GM12878 (cell line): Measurements from ENCODE around the gene GGT1. TPM values are rescaled to one million over a fixed set of nuclear protein-coding genes. Genes with fewer than 3 reads are reported as not detected.

Experiments
- ATAC-seq: fragments of 200-7000 bp; cut with Tn5 transposase; 3 replicates; pipeline ENCODE4 v1.9.1; 2020; ENCODE audit warnings: mild to moderate bottlenecking, moderate library complexity
- BruUV-seq: library from RNA; stranded (reverse); fragments of 400-500 nt; replicated peaks from 2 replicates; lab custom pipeline; 2021; lab: Mats Ljungman, UMichigan
- CTCF ChIA-PET: fragments of 300-600 bp; sonication (Branson Sonifier 250); formaldehyde crosslinking; extraction: SDS; loops from one replicate; lab custom pipeline; 2021; ENCODE audit warnings: inconsistent platforms; lab: Yijun Ruan, JAX
- POLR2A ChIA-PET: fragments of 350-600 bp; formaldehyde crosslinking; extraction: SDS; loops from one replicate; lab custom pipeline; 2021; ENCODE audit warnings: inconsistent platforms; lab: Charles Lee
- RAD21 ChIA-PET: fragments of 300-600 bp; sonication (Branson Sonifier 250); formaldehyde crosslinking; loops from one replicate; lab custom pipeline; 2023; ENCODE audit warnings: antibody characterized with exemption; ENCODE audit not compliant: unreplicated experiment; lab: Charles Lee
- SMC1A ChIA-PET: fragments of 300-600 bp; sonication (Branson Sonifier 250); formaldehyde crosslinking; loops from one replicate; lab custom pipeline; 2023; ENCODE audit not compliant: unreplicated experiment, uncharacterized antibody; lab: Charles Lee
- DNase-seq: peaks from one replicate; pipeline ENCODE4 v3.0.0-alpha.2; 2011; ENCODE audit warnings: low read depth, low spot score
- FAIRE-seq: peaks from 3 replicates; lab custom pipeline; 2011; peaks lifted over from hg19 to GRCh38; lab: Jason Lieb, UNC
- H2AFZ ChIP-seq: 2 replicates; pipeline ENCODE4 v1.6.0; 2011; ENCODE audit warnings: low read depth, low read length, control low read depth; ENCODE audit not compliant: control insufficient read depth
- H3K27ac ChIP-seq: 2 replicates; pipeline ENCODE4 v1.5.1; 2011; ENCODE audit warnings: control low read depth; ENCODE audit not compliant: control insufficient read depth, insufficient read depth
- H3K27me3 ChIP-seq, 2 experiments: replicated peaks in 1 of 2; 2 replicates each; pipeline versions ENCODE4 v1.6.0 to v1.6.1; 2011; ENCODE audit warnings: low read length in 1 of 2; ENCODE audit not compliant: control insufficient read depth in 2 of 2, insufficient read depth in 2 of 2
- H3K36me3 ChIP-seq, 2 experiments: 2 replicates each; pipeline ENCODE4 v1.5.1; 2011; ENCODE audit warnings: low read length in 1 of 2; ENCODE audit not compliant: control insufficient read depth in 2 of 2, insufficient read depth in 2 of 2
- H3K4me1 ChIP-seq: 2 replicates; pipeline ENCODE4 v1.6.1; 2011; ENCODE audit warnings: mild to moderate bottlenecking, low read length, moderate library complexity, mixed read lengths; ENCODE audit not compliant: control insufficient read depth, insufficient read depth
- H3K4me2 ChIP-seq: 2 replicates; pipeline ENCODE4 v1.6.0; 2011; ENCODE audit warnings: control low read depth; ENCODE audit not compliant: control insufficient read depth, insufficient read depth
- H3K4me3 ChIP-seq: fragments of 200-600 bp; sonication (generic); 2 replicates; pipeline ENCODE4 v1.5.1; 2016
- H3K79me2 ChIP-seq: 2 replicates; pipeline ENCODE4 v1.6.0; 2011; ENCODE audit warnings: low read length; ENCODE audit not compliant: control insufficient read depth, insufficient read depth
- H3K9ac ChIP-seq: 2 replicates; pipeline ENCODE4 v1.8.0; 2011; ENCODE audit warnings: low read length, control low read depth, mixed read lengths; ENCODE audit not compliant: control insufficient read depth, insufficient read depth
- H3K9me3 ChIP-seq: replicated peaks from 3 replicates; pipeline ENCODE4 v1.5.1; 2011; ENCODE audit warnings: mild to moderate bottlenecking, low read length; ENCODE audit not compliant: control insufficient read depth, insufficient read depth
- H4K20me1 ChIP-seq: 2 replicates; pipeline ENCODE4 v1.6.0; 2011; ENCODE audit not compliant: control insufficient read depth, insufficient read depth
- ATF7 ChIP-seq: fragments of 450-650 bp; IDR thresholded peaks from 2 replicates; pipeline ENCODE4 v1.6.1; 2016; ENCODE audit warnings: low read depth, mild to moderate bottlenecking
- BCL11A ChIP-seq: IDR thresholded peaks from 2 replicates; pipeline ENCODE4 v1.6.1; 2011; ENCODE audit warnings: low read depth, low read length
- EED ChIP-seq: sonication (generic); IDR thresholded peaks from 2 replicates; pipeline ENCODE4 v1.6.1; 2016; ENCODE audit warnings: antibody characterized with exemption, low read depth
- EP300 ChIP-seq, 2 experiments: fragments of 150-350 bp in 1 of 2; IDR thresholded peaks; 2 replicates each; pipeline ENCODE4 v1.6.1; 2011 to 2012; ENCODE audit warnings: low read depth in 2 of 2, low read length in 2 of 2, borderline replicate concordance in 1 of 2, improper control_type of control experiment in 1 of 2, inconsistent platforms in 1 of 2; ENCODE audit not compliant: control insufficient read depth in 1 of 2
- ESRRA ChIP-seq: IDR thresholded peaks from 2 replicates; pipeline ENCODE4 v1.6.1; 2012; ENCODE audit warnings: mild to moderate bottlenecking, low read length, improper control_type of control experiment
- HCFC1 ChIP-seq: fragments of 150-350 bp; IDR thresholded peaks from 2 replicates; pipeline ENCODE4 v1.6.1; 2014; ENCODE audit warnings: low read length
- HDAC6 ChIP-seq: fragments of 200-600 bp; sonication (generic); IDR thresholded peaks from one replicate; pipeline ENCODE4 v1.8.0; 2017; ENCODE audit warnings: antibody characterized with exemption; ENCODE audit not compliant: unreplicated experiment
- SRF ChIP-seq, 2 experiments: IDR thresholded peaks; 2 replicates each; pipeline ENCODE4 v1.6.1; 2011; ENCODE audit warnings: low read depth in 2 of 2, low read length in 2 of 2, mild to moderate bottlenecking in 1 of 2, moderate library complexity in 1 of 2
- ZNF24 ChIP-seq: fragments of 450-650 bp; IDR thresholded peaks from 2 replicates; pipeline ENCODE4 v1.6.1; 2017; ENCODE audit warnings: antibody characterized with exemption, mild to moderate bottlenecking
- WGBS: methylation state at CpG from one replicate; pipeline ENCODE4 v1.1.6; 2016; ENCODE audit warnings: low lambda C conversion rate; ENCODE audit not compliant: insufficient replicate concordance, insufficient coverage; ENCODE audit errors: missing lambda C conversion rate; 5-methylcytosine and 5-hydroxymethylcytosine counted together
- in situ Hi-C: fragments of 300-500 bp; cut with MboI; formaldehyde crosslinking; loops from 9 replicates; pipeline ENCODE4 v1.14.3; 2018; ENCODE audit warnings: mixed read lengths
- intact Hi-C: fragments of 100-400 bp; cut with micrococcal nuclease; formaldehyde crosslinking; loops from one replicate; pipeline ENCODE4 v1.14.2; 2022; ENCODE audit not compliant: unreplicated experiment
- polyA plus RNA-seq, 11 experiments: library from polyadenylated mRNA; depleted of rRNA in 4 of 11; unstranded in 6 of 11; stranded (reverse) in 5 of 11; fragments of >200 nt; fragmentation: Nextera tagmentation in 4 of 11; fragmentation: Illumina TruSeq in 1 of 11; extraction: Ambion mirVana in 4 of 11; extraction: Trizol in 1 of 11; gene quantifications; 1 replicate in 1 of 11; 2 replicates in 10 of 11; pipeline versions ENCODE4 v1.2.1 to v1.2.3, GENCODE V29; 2011 to 2016; ENCODE audit warnings: inconsistent platforms in 2 of 11, missing spikeins in 2 of 11, low read depth in 1 of 11
- total RNA-seq, 4 experiments: library from RNA; depleted of rRNA in 3 of 4; stranded (reverse); fragments of >200 nt in 3 of 4; fragmentation: Illumina TruSeq in 1 of 4; extraction: Trizol in 1 of 4; gene quantifications; 2 replicates each; pipeline versions ENCODE4 v1.2.1 to v1.2.3, GENCODE V29; 2013 to 2021
- TF ChIP-seq, protein P1 (sequence below): IDR thresholded peaks from 2 replicates; pipeline ENCODE4 v1.6.1; 2012; ENCODE audit warnings: improper control_type of control experiment, low read depth, low read length; ENCODE audit not compliant: insufficient replicate concordance
- TF ChIP-seq, protein P2 (sequence below): fragments of 150-350 bp; IDR thresholded peaks from 2 replicates; pipeline ENCODE4 v1.6.1; 2014; ENCODE audit warnings: mild to moderate bottlenecking, low read depth, low read length
- TF ChIP-seq, protein P3 (sequence below): IDR thresholded peaks from 2 replicates; pipeline ENCODE4 v1.6.1; 2012; ENCODE audit warnings: low read depth, low read length, improper control_type of control experiment
- TF ChIP-seq, protein P4 (sequence below): IDR thresholded peaks from 2 replicates; pipeline ENCODE4 v1.6.1; 2012; ENCODE audit warnings: low read depth, low read length, improper control_type of control experiment

The GGT1 gene
- total and polyA plus RNA-seq, 10 of the 15 experiments (the other 5 are each of a cell fraction or from before 2014, with no cell fraction given) = 0.47 to 26.6 (median 9.1) TPM

DNA sequence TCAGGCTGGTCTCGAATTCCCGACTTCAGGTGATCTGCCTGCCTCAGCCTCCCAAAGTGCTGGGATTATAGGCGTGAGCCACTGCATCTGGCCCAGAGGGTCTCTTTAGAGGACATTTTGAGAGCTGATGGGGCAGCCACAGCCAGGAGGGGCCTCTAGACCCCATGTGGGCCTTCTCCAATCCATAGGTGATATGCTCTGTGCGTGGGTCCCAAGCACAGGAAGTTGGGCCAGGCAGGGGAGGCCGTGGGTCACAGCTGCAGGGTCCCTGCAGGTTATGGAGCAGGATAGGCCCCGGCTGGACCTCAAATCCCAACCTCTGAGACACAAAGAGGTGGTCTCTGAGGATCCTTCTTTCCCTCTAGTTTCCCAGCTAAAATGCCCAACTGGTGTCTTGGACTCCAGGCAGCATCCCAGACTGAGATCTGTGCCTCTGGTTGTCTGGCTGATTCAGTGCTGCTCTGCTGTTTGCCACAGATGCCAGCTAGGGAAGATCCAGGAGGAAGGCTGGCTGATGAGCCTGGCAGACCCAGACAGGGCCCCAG lies 11.6 kb upstream of the GGT1 start:
- BruUV-seq = no TSS peak
- in situ Hi-C loops (no loop called here), intact Hi-C loops (no loop called here)
- DNase-seq = no peak
- H3K36me3 ChIP-seq = no peaks in the 10 kb centered on the region
- ChIA-PET POLR2A (interaction anchor here (0.7 kb wide), 1 partner anchor 36 kb away, joined by 4 read pairs; the partner anchor contains the start of gene GUCD1), SMC1A (interaction anchor here (0.8 to 0.9 kb wide), 2 partner anchors 10 to 24 kb away, joined by 3 read pairs; no protein-coding TSS in a partner anchor), CTCF (interaction anchor here (0.8 kb wide), 1 partner anchor 74 kb away, joined by 3 read pairs; no protein-coding TSS in a partner anchor), RAD21 (no interaction called here)
- no peaks in the 10 kb centered on the region for H3K4me1 ChIP-seq
- no peak overlapping the region for H3K4me2 ChIP-seq
- ATAC-seq = no peak
- no peaks in the 10 kb centered on the region for H3K79me2 ChIP-seq
- no peaks in the 10 kb centered on the region for H3K9me3 ChIP-seq
- no peak for FAIRE-seq
- TF ChIP-seq ESRRA (no peak), EP300 (IDR thresholded peaks at IDR 0.05; ENCODE audit: borderline replicate concordance in 1 of 2, control insufficient read depth in 1 of 2, low read depth in 2 of 2, low read length in 2 of 2) (no peak), HCFC1 (no peak), ATF7 (no peak), SRF (IDR thresholded peaks at IDR 0.05; ENCODE audit: low read depth in 2 of 2, low read length in 2 of 2) (no peak), ZNF24 (no peak), BCL11A (no peak), EED (no peak), HDAC6 (no peak)
- TF ChIP-seq, protein P1, sequence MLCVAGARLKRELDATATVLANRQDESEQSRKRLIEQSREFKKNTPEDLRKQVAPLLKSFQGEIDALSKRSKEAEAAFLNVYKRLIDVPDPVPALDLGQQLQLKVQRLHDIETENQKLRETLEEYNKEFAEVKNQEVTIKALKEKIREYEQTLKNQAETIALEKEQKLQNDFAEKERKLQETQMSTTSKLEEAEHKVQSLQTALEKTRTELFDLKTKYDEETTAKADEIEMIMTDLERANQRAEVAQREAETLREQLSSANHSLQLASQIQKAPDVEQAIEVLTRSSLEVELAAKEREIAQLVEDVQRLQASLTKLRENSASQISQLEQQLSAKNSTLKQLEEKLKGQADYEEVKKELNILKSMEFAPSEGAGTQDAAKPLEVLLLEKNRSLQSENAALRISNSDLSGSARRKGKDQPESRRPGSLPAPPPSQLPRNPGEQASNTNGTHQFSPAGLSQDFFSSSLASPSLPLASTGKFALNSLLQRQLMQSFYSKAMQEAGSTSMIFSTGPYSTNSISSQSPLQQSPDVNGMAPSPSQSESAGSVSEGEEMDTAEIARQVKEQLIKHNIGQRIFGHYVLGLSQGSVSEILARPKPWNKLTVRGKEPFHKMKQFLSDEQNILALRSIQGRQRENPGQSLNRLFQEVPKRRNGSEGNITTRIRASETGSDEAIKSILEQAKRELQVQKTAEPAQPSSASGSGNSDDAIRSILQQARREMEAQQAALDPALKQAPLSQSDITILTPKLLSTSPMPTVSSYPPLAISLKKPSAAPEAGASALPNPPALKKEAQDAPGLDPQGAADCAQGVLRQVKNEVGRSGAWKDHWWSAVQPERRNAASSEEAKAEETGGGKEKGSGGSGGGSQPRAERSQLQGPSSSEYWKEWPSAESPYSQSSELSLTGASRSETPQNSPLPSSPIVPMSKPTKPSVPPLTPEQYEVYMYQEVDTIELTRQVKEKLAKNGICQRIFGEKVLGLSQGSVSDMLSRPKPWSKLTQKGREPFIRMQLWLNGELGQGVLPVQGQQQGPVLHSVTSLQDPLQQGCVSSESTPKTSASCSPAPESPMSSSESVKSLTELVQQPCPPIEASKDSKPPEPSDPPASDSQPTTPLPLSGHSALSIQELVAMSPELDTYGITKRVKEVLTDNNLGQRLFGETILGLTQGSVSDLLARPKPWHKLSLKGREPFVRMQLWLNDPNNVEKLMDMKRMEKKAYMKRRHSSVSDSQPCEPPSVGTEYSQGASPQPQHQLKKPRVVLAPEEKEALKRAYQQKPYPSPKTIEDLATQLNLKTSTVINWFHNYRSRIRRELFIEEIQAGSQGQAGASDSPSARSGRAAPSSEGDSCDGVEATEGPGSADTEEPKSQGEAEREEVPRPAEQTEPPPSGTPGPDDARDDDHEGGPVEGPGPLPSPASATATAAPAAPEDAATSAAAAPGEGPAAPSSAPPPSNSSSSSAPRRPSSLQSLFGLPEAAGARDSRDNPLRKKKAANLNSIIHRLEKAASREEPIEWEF = no peak
- TF ChIP-seq, protein P2, sequence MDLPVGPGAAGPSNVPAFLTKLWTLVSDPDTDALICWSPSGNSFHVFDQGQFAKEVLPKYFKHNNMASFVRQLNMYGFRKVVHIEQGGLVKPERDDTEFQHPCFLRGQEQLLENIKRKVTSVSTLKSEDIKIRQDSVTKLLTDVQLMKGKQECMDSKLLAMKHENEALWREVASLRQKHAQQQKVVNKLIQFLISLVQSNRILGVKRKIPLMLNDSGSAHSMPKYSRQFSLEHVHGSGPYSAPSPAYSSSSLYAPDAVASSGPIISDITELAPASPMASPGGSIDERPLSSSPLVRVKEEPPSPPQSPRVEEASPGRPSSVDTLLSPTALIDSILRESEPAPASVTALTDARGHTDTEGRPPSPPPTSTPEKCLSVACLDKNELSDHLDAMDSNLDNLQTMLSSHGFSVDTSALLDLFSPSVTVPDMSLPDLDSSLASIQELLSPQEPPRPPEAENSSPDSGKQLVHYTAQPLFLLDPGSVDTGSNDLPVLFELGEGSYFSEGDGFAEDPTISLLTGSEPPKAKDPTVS = no peak
- TF ChIP-seq, protein P3, sequence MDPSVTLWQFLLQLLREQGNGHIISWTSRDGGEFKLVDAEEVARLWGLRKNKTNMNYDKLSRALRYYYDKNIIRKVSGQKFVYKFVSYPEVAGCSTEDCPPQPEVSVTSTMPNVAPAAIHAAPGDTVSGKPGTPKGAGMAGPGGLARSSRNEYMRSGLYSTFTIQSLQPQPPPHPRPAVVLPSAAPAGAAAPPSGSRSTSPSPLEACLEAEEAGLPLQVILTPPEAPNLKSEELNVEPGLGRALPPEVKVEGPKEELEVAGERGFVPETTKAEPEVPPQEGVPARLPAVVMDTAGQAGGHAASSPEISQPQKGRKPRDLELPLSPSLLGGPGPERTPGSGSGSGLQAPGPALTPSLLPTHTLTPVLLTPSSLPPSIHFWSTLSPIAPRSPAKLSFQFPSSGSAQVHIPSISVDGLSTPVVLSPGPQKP = no peak
- TF ChIP-seq, protein P4, sequence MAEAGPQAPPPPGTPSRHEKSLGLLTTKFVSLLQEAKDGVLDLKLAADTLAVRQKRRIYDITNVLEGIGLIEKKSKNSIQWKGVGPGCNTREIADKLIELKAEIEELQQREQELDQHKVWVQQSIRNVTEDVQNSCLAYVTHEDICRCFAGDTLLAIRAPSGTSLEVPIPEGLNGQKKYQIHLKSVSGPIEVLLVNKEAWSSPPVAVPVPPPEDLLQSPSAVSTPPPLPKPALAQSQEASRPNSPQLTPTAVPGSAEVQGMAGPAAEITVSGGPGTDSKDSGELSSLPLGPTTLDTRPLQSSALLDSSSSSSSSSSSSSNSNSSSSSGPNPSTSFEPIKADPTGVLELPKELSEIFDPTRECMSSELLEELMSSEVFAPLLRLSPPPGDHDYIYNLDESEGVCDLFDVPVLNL = no peak
- no peak overlapping the region for H3K27ac ChIP-seq
- 51% methylated on average over 6 of the region's 6 CpGs for WGBS
- no peak overlapping the region for H2AFZ ChIP-seq
- no peaks in the 10 kb centered on the region for H3K27me3 ChIP-seq
- no peak overlapping the region for H3K9ac ChIP-seq
- H3K4me3 ChIP-seq = no peak overlapping the region
- H4K20me1 ChIP-seq = no peaks in the 10 kb centered on the region
